Measurements from ENCODE around the gene PTPRC. TPM values are rescaled to one million over a fixed set of nuclear protein-coding genes. Genes with fewer than 3 reads are reported as not detected.

Gene PTPRC
- total RNA-seq, 6 experiments from 2014 or later = 5.1 to 55.7 (median 13.2) TPM

DNA sequence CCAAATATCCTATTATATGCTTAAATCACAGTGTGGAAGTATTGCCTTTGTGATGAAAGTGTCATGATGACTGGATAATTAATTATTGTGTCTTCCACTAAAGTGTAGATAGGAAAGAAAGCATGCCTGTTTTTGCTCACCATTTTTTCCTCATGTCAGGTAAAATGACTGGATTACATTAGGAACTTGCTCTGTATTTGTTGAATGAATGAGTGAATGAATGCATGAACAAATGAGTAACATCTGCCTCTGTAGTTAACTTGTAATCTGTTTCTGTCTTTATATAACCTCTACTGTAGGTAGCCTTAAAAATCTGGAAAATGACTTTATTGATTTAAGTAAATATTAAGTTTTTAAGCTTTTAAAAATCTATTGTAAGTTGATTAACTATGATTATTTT lies 2.9 kb upstream of the PTPRC start:
- intact Hi-C loops (cut with DNase I) = no loop called here
- H3K27ac ChIP-seq = no peak overlapping the region
- no peak for TF ChIP-seq POLR2A (IDR thresholded peaks at IDR 0.05)
- TF ChIP-seq, protein P1, sequence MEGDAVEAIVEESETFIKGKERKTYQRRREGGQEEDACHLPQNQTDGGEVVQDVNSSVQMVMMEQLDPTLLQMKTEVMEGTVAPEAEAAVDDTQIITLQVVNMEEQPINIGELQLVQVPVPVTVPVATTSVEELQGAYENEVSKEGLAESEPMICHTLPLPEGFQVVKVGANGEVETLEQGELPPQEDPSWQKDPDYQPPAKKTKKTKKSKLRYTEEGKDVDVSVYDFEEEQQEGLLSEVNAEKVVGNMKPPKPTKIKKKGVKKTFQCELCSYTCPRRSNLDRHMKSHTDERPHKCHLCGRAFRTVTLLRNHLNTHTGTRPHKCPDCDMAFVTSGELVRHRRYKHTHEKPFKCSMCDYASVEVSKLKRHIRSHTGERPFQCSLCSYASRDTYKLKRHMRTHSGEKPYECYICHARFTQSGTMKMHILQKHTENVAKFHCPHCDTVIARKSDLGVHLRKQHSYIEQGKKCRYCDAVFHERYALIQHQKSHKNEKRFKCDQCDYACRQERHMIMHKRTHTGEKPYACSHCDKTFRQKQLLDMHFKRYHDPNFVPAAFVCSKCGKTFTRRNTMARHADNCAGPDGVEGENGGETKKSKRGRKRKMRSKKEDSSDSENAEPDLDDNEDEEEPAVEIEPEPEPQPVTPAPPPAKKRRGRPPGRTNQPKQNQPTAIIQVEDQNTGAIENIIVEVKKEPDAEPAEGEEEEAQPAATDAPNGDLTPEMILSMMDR (IDR thresholded peaks at IDR 0.05) = no peak

DNA sequence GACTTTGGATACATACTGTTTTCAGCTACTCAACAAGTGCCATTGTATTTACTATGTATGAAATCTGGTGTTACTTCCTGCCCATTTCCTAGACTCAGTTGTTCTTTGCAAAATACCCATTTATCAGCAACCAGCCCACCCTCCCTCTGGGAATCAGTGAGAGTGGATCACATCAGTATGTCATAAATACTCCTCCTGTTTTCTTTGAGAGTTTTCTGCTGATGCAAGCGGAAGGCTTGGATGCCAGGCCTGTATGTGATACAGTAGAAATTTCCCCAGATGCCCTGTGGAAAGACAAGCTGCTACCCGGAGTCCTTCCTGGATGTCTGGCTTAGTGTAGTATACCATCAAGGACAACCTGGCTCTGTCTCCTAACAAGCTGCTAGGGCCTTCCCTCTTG lies 2.4 kb upstream of the PTPRC start:
- WGBS (ENCODE audit: insufficient coverage, low coverage, low lambda C conversion rate, missing lambda C conversion rate) = 59% methylated on average over 2 of the region's 2 CpGs
- no peak for TF ChIP-seq POLR2A (IDR thresholded peaks at IDR 0.05)
- no peak overlapping the region for H3K27ac ChIP-seq

More for the DNA sequence above, 2.9 kb upstream of the PTPRC start:
- Histone ChIP-seq H3K4me1 (no peaks in the 10 kb centered on the region), H3K36me3 (no peaks in the 10 kb centered on the region), H3K27me3 (no peaks in the 10 kb centered on the region), H3K9me3 (no peaks in the 10 kb centered on the region), H3K4me3 (no peak overlapping the region)
- no peak for ATAC-seq
- no peak for DNase-seq

DNA sequence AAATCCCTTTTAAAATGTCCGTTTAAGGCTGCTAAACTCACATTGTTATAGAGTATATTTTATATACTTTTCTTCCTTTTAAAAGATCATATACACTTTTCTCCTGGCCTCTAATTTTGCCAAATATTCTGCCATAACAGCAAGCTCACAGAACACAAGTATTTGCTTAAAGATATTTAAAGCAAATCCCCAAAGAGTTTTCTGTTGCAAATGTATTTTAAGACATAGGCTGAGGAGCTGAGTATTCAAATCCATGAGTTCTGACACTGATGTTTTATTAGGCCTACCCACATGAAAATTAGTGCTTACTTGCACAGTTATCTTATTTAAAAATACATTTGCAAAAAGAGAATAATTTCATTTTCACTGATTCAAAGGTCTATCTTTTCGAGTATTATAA lies 1.7 kb upstream of the PTPRC start:
- DNase-seq (no peak), ATAC-seq (no peak)
- intact Hi-C loops (cut with DNase I) = no loop called here
- Histone ChIP-seq H3K36me3 (no peaks in the 10 kb centered on the region), H3K4me1 (no peaks in the 10 kb centered on the region), H3K4me3 (no peak overlapping the region), H3K27me3 (no peaks in the 10 kb centered on the region), H3K27ac (no peak overlapping the region), H3K9me3 (no peaks in the 10 kb centered on the region)
- TF ChIP-seq POLR2A (IDR thresholded peaks at IDR 0.05) = no peak
- TF ChIP-seq, protein P1 (IDR thresholded peaks at IDR 0.05) = no peak
- 45% methylated on average over 2 of the region's 2 CpGs for WGBS (ENCODE audit: insufficient coverage, low coverage, low lambda C conversion rate, missing lambda C conversion rate)

More for the DNA sequence above, 2.4 kb upstream of the PTPRC start:
- ATAC-seq = no peak
- intact Hi-C loops (cut with DNase I) = no loop called here
- no peaks in the 10 kb centered on the region for H3K4me1 ChIP-seq
- no peaks in the 10 kb centered on the region for H3K36me3 ChIP-seq
- no peak for DNase-seq
- H3K9me3 ChIP-seq = no peaks in the 10 kb centered on the region
- no peak overlapping the region for H3K4me3 ChIP-seq
- no peaks in the 10 kb centered on the region for H3K27me3 ChIP-seq

DNA sequence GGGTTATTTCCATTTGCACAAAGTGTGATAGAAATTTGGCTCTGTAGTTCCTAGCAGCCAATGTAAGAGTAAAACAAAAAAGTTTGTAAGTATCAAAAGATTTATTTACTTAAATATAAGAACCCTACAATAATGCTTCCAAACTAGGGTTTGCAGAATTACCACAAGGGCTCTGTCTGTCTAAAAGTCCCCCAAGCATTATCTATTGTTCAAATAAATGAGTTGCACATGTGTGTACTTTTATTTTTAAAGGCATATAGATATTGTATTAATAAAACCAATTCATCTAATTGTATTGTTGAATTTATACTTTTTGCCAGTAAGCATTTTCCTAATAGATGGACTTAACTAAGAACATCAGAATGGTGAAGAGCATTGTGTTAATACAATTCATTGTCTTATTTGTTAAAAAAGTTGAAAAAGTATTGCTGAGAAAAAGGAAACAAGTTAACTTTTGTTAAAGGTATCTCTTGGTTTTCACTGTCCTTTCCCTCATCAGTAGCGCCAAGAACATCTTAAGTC lies 863 bp upstream of the PTPRC start:
- H3K4me1 ChIP-seq = no peaks in the 10 kb centered on the region
- WGBS (ENCODE audit: insufficient coverage, low coverage, low lambda C conversion rate, missing lambda C conversion rate) = 79% methylated on average over 1 of the region's 1 CpG
- DNase-seq = no peak
- ATAC-seq = no peak
- no peaks in the 10 kb centered on the region for H3K27me3 ChIP-seq
- H3K36me3 ChIP-seq = no peaks in the 10 kb centered on the region
- H3K9me3 ChIP-seq = no peaks in the 10 kb centered on the region
- TF ChIP-seq POLR2A (IDR thresholded peaks at IDR 0.05) = no peak
- TF ChIP-seq, protein P1 (IDR thresholded peaks at IDR 0.05) = no peak
- no peak overlapping the region for H3K27ac ChIP-seq
- intact Hi-C loops (cut with DNase I) = no loop called here
- H3K4me3 ChIP-seq = no peak overlapping the region

DNA sequence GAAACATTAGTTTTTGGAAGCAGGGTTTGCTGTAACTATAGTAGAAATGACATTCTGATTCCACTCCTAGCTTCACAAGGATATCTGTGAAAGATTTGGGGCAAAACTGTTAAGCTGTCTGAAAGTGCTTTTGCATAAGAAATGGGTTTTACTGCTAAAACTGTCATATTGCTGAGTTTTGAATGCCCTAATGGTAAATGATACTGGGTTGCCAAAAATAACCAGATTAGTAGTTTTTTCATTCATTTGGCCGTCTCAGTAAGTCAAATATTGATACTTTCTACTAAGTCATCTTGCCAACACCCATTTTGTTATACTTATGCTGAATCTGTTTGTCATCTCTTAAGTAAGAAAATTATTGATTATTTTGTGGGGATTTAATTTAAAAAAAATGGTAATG lies 399 bp upstream of the PTPRC start:
- Histone ChIP-seq H3K4me3 (no peak overlapping the region), H3K27ac (no peak overlapping the region), H3K36me3 (no peaks in the 10 kb centered on the region), H3K4me1 (no peaks in the 10 kb centered on the region), H3K27me3 (no peaks in the 10 kb centered on the region), H3K9me3 (no peaks in the 10 kb centered on the region)
- WGBS (ENCODE audit: insufficient coverage, low coverage, low lambda C conversion rate, missing lambda C conversion rate) = 8% methylated on average over 1 of the region's 1 CpG
- ATAC-seq (no peak), DNase-seq (no peak)
- intact Hi-C loops (cut with DNase I) = no loop called here
- TF ChIP-seq, protein P1 (IDR thresholded peaks at IDR 0.05) = no peak
- no peak for TF ChIP-seq POLR2A (IDR thresholded peaks at IDR 0.05)
